Measurements from ENCODE around the gene CLIC4.
A peak's percentile ranks its signal among the peaks of the same experiment; 100 is the strongest.
"Not testable (repeated sequence)": the region's sequence is repeated elsewhere in the genome, so short reads cannot be mapped to it uniquely, and the experiment has no call there.

The CLIC4 gene

DNA sequence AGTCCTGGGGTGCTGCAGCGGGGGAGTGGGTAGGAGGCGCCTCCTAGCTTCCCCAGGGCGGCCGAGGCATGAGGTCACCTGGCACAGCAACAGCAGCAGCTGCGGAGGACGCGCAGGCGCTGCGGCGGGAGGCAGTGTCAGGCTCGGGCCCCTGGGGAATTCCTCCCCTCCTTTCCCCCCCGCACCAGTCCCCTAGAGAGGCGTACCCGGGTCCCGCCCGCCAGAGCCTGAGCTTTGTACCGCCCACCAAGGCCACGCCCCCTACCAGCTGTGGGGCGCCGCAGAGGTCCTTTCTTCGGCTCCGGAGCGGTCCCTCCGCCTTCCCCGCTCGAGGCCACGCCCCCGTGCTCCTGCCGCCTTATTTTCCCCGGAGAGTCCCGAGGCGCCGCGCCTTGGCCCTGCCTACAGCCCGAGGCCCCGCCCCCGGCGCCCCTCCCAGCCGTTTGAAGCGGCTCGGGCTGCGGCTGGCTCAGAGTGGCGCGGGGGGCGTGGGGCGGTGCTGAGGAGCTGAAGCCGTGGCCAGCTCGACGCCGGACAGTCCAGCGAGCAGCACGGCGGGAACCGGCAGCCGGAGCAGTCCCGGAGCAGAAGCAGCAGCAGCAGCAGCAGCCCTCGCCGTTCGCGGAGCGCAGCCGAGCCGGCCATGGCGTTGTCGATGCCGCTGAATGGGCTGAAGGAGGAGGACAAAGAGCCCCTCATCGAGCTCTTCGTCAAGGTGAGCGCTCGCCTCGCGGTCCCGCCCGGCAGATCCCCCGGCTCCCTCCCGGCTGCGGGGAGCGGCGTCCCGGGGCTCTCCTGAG is at the start of gene CLIC4:
Gene CLIC4 (plus strand): TSS at position 537 of the 800 bp plus-strand sequence. CDS start 107 bp downstream, at position 644.
- DNase-seq = peak; percentile 63

DNA sequence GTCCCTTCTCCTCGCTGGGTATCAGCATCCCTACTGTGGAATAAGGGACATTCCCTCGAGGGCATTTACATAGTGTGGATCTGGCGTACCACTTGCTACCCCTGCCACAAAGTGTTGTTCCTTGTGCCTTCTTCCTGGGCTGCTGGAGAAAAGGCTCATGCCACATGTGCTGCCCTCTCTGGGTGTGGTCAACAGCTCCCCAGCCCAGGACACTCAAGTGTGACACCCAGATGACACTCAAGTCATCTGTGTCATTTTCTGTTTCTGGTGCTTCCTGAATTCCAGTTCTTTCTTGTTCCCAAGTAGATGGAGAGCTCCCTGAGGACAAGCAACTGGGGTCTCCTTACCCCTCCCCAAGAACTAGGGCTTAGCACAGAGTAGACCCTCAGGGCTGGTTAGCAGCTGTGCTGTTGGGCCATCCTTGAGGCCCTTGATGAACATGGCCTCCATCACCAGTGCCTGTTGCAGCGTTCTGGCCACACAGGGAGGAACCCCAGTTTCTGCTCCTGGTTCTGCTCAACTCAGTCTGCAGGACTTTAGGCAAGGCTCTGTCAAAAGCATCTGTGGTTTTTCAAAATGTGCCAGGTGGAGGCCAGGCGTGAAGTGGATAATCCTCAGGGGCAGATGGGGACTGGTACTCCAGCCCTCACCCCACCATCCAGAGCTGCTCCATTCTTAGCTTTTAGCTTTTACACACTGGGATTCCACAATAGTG is 49.0 kb upstream of the CLIC4 start:
- DNase-seq = no peak

- DNase-seq = no peak
Observed at GRCh38 chr1:24696756-24697330, 48.4 kb upstream of the CLIC4 start.

GRCh38 chr1:24697453-24698001 is 47.7 kb upstream of the CLIC4 start:
- not testable (repeated sequence) for DNase-seq

- DNase-seq = not testable (repeated sequence)
Observed at GRCh38 chr1:24698326-24698725, 46.9 kb upstream of the CLIC4 start.

GRCh38 chr1:24699628-24700027 is 45.6 kb upstream of the CLIC4 start:
- no peak for DNase-seq

DNA sequence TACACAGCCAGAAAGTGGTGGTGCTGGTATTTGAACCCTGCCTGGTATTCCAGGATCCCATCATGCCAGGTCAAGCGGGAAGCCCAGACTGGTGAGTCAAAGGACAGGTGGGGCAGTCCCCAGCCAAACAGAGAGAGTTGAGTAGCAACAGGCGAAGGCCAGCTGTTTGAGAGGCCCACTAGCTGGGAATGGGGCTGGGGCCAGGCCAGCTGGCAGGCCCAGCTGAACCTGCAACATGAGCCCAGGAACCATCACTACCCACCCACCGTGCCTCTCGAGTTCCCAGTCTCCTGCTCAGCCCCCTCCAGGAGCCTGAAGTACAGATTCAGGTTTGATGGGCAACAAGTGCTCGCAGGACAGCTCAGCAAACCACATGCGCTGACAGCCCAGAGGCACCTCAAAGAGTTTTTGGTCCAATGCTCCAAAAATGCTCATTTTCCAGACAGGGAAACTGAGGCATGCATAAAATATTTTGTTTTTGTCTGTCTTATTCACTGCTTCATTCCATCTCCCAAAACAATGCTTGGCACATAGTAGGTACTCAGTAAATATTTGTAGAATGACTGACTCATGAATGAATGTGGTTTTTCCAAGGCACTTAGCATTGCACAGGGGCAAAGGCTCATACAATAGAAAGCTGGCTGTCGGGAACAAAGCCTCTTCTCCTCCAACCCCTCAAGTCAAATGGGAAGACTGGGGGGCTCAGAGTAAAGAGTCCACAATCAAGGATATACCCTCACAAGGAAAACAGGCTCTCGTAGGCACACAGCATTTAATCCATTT is 42.5 kb upstream of the CLIC4 start:
- no peak for DNase-seq

- DNase-seq = no peak
Observed at GRCh38 chr1:24704411-24705259, 40.6 kb upstream of the CLIC4 start.

DNA sequence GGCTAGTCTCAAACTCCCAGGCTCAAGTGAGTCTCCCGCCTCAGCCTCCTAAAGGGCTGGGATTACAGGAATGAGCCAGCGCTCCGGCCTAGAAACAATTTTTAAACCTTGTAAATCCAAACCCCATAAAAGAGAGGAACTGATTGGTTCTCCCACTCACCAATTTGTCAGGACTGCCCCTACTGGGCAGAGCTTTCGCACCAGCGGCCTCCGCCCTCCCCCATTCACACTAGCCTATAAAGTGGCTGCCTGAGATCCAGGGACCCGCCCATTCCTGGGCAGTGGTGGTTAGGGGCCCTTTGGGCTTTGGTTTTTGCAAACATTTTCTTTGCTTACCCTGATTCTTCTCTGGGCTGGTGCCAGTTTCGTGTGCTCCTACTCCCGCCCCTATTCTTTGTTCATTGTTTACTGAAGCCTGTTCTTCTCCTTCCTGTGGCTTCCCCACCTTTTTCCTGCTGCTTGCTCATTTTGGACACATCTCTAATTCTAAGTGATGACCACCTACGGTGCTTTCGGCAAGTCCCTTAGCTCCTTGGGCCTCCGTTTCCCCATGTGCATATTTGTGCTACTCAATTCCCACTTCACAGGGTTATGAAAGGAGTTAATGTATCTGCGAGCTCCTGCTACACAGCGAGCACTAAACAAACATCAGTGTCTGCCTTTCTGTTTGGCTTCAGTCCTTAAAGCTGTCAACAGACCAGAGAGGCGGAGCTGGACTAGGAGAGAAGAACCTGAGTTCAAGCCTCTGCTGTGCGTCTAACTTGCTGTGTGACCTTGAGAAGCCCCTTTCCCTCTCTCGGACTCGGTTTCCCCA is 39.8 kb upstream of the CLIC4 start:
- DNase-seq = peak; percentile 53

- not testable (repeated sequence) for DNase-seq
Observed at GRCh38 chr1:24706074-24706389, 39.2 kb upstream of the CLIC4 start.

- DNase-seq = no peak
Observed at GRCh38 chr1:24707687-24708086, 37.6 kb upstream of the CLIC4 start.

DNA sequence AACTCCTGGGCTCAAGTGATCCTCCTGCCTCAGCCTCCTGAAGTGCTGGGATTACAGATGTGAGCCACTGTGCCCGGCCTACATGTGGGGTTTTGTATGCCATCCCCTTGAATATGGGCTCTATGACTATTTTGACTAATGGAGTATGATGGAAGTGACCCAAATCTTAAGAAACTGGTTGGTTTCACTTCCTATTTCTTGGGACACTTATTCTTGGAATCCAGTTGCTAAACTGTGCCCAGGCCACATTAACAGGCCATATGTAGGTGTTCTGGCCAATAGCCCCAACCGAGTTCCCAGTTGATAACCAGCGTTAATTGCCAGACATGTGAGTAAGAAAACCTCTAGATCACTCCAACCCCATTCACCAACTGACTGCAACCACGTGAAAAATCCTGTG is 36.3 kb upstream of the CLIC4 start:
- DNase-seq = no peak

DNA sequence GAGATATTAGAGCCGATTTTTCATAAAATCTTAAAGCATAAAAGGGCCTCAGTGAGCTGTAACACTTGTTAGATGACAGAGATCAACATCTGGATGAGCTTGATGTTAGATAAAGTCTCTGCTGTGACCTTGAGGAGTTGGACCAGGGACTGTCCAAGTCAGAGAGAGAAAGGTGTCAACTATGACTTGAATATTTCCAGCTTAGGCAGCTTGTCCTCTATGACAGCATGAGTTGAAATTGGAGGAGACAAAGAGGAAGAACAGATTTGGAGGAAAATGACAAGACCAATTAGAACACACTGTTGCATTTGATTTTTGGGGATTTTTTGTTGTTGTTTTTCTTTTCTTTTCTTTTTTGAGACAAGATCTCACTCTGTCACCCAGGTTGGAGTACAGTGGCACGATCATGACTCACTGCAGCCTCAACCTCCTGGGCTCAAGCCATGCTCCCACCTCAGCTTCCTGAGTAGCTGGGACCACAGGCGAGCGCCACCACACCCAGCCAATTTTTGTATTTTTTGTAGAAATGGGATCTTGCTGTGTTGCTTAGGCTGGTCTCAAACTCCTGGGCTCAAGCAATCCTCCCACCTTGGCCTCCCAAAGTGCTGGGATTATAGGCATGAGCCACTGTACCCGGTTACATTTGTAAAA is 35.3 kb upstream of the CLIC4 start:
- DNase-seq = no peak

GRCh38 chr1:24711329-24711728 is 33.9 kb upstream of the CLIC4 start:
- DNase-seq = no peak

DNA sequence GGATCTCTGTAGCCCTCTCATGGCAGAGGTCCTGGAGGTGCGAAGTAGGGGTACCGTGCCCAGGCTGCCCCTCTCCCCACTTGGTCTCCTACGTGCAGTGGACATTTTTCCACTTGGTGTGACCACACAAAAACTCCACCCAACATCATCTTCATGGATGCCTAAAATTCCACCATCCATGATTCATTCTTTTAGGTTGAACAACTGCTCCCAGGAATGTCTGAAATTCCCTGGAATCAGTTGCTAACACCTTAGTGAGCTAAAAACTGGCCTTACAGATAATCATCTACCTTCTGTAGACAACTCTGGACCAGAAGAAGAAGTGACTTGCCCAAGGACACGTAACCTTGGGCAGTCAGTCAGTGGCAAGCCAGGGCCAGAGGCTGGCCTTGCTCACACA is 32.1 kb upstream of the CLIC4 start:
- no peak for DNase-seq

GRCh38 chr1:24713736-24714135 is 31.5 kb upstream of the CLIC4 start:
- no peak for DNase-seq

GRCh38 chr1:24714859-24715520 is 30.3 kb upstream of the CLIC4 start:
- no peak for DNase-seq

- no peak for DNase-seq
Observed at GRCh38 chr1:24715658-24716057, 29.6 kb upstream of the CLIC4 start.

GRCh38 chr1:24717887-24718650 is 27.2 kb upstream of the CLIC4 start:
- DNase-seq = no peak
